Upper lobe of left lung (tissue), 4 donors: ENCODE measurements around the gene MPV17L2.

ENCODE experiments used
- CTCF ChIP-seq, 6 experiments: fragments of 450-650 bp in 4 of 6; fragments of 200-600 bp in 2 of 6; sonication (generic) in 2 of 6; IDR thresholded peaks; one replicate each; pipeline ENCODE4 v1.5.1; 2016 to 2019; ENCODE audit warnings: antibody characterized with exemption in 6 of 6
- POLR2A ChIP-seq, 4 donors: fragments of 450-650 bp; IDR thresholded peaks; one replicate each; pipeline ENCODE4 v1.5.1; 2016 to 2017; ENCODE audit warnings: antibody characterized with exemption in 4 of 4, mild to moderate bottlenecking in 2 of 4
- POLR2AphosphoS5 ChIP-seq, 2 donors: sonication (generic); formaldehyde crosslinking; IDR thresholded peaks; one replicate each; pipeline ENCODE4 v1.5.1; 2017; ENCODE audit warnings: antibody characterized with exemption in 2 of 2

- TF ChIP-seq POLR2A (IDR thresholded peaks at IDR 0.05), result no peak
- peak; percentile 66 to 82 (median 78) for TF ChIP-seq CTCF (IDR thresholded peaks at IDR 0.05)
- no peak for TF ChIP-seq POLR2AphosphoS5 (IDR thresholded peaks at IDR 0.05)
These were observed 24.9 kb upstream of the MPV17L2 start for GRCh38 chr19:18167975-18168645.
